H1 (cell line): ENCODE data around the gene FBLN2. TPM values are rescaled to one million over a fixed set of nuclear protein-coding genes. Genes with fewer than 3 reads are reported as not detected.

Experiments used
- CTCF ChIA-PET: fragments of 300-600 bp; sonication (Branson Sonifier 250); formaldehyde crosslinking; loops from one replicate; lab custom pipeline; 2021; ENCODE audit not compliant: partially characterized antibody; lab: Charles Lee
- POLR2A ChIA-PET: fragments of 300-600 bp; sonication (Branson Sonifier 250); formaldehyde crosslinking; loops from one replicate; lab custom pipeline; 2021; ENCODE audit warnings: inconsistent platforms; ENCODE audit not compliant: partially characterized antibody; lab: Charles Lee
- DNase-seq, 2 experiments: peaks; one replicate each; pipeline versions ENCODE4 v3.0.0 to v3.0.0-alpha.2; 2010 to 2022; ENCODE audit warnings: low spot score in 2 of 2, low read depth in 1 of 2, mixed read lengths in 1 of 2
- FAIRE-seq: peaks from 2 replicates; lab custom pipeline; 2011; peaks lifted over from hg19 to GRCh38; lab: Jason Lieb, UNC
- H2AFZ ChIP-seq: 2 replicates; pipeline ENCODE4 v1.8.1; 2012; ENCODE audit warnings: low read length, inconsistent platforms
- H2AK5ac ChIP-seq: 2 replicates; pipeline ENCODE4 v1.6.1; 2013; ENCODE audit warnings: low read depth, low read length
- H2BK120ac ChIP-seq: replicated peaks from 2 replicates; pipeline ENCODE3; 2013; ENCODE audit warnings: low read depth, low read length, inconsistent platforms
- H2BK12ac ChIP-seq: 2 replicates; pipeline ENCODE4 v1.6.1; 2013; ENCODE audit warnings: low read depth, low read length
- H2BK15ac ChIP-seq: 2 replicates; pipeline ENCODE4 v1.6.1; 2013; ENCODE audit warnings: low read length
- H2BK20ac ChIP-seq: 2 replicates; pipeline ENCODE4 v1.6.1; 2013; ENCODE audit warnings: low read length
- H2BK5ac ChIP-seq: 2 replicates; pipeline ENCODE4 v1.6.1; 2013; ENCODE audit warnings: low read depth, low read length
- H3K14ac ChIP-seq: 2 replicates; pipeline ENCODE4 v1.6.1; 2013; ENCODE audit warnings: inconsistent platforms; ENCODE audit not compliant: insufficient read length
- H3K18ac ChIP-seq: 2 replicates; pipeline ENCODE4 v1.6.1; 2013; ENCODE audit warnings: low read length; ENCODE audit errors: extremely low read depth
- H3K23ac ChIP-seq: 2 replicates; pipeline ENCODE4 v1.6.1; 2013; ENCODE audit warnings: inconsistent platforms; ENCODE audit not compliant: insufficient read length
- H3K23me2 ChIP-seq: 2 replicates; pipeline ENCODE4 v1.6.1; 2013; ENCODE audit warnings: low read depth, low read length
- H3K27ac ChIP-seq: 2 replicates; pipeline ENCODE4 v1.6.1; 2011; ENCODE audit warnings: low read depth, low read length, inconsistent platforms
- H3K27me3 ChIP-seq, 4 experiments: replicated peaks in 1 of 4; 1 replicate in 1 of 4; 2 replicates in 3 of 4; pipeline versions ENCODE4 v1.6.1 to v1.8.1; 2011 to 2013; ENCODE audit warnings: low read length in 3 of 4, mild to moderate bottlenecking in 3 of 4, inconsistent platforms in 2 of 4, mixed read lengths in 2 of 4, moderate library complexity in 1 of 4; ENCODE audit not compliant: control insufficient read depth in 3 of 4, insufficient read depth in 3 of 4; ENCODE audit errors: extremely low read depth in 1 of 4
- H3K36me3 ChIP-seq, 4 experiments: 2 replicates each; pipeline versions ENCODE4 v1.6.1 to v1.8.1; 2011 to 2013; ENCODE audit warnings: mild to moderate bottlenecking in 4 of 4, low read length in 3 of 4, moderate library complexity in 2 of 4, control low read depth in 1 of 4, inconsistent platforms in 1 of 4; ENCODE audit not compliant: insufficient read depth in 4 of 4, control insufficient read depth in 2 of 4
- H3K4ac ChIP-seq: replicated peaks from 2 replicates; pipeline ENCODE3; 2013; ENCODE audit warnings: low read length, low read depth, mixed read lengths, inconsistent platforms; ENCODE audit not compliant: insufficient read length
- H3K4me1 ChIP-seq, 4 experiments: replicated peaks in 1 of 4; 1 replicate in 1 of 4; 2 replicates in 3 of 4; pipeline versions ENCODE4 v1.6.1 to v1.8.1; 2011 to 2013; ENCODE audit warnings: low read length in 3 of 4, inconsistent platforms in 2 of 4, mixed read lengths in 1 of 4; ENCODE audit not compliant: insufficient read depth in 4 of 4, control insufficient read depth in 3 of 4
- H3K4me2 ChIP-seq, 2 experiments: 2 replicates each; pipeline versions ENCODE4 v1.6.1 to v1.8.1; 2011 to 2013; ENCODE audit warnings: low read depth in 2 of 2, low read length in 2 of 2, control low read depth in 1 of 2, inconsistent platforms in 1 of 2, mild to moderate bottlenecking in 1 of 2; ENCODE audit not compliant: insufficient read depth in 1 of 2
- H3K4me3 ChIP-seq, 4 experiments: fragments of 200-600, 300-600 bp in 1 of 4; sonication (generic), shearing (Covaris generic), sonication (Bioruptor Twin) in 1 of 4; 2 replicates each; pipeline versions ENCODE4 v1.5.1 to v1.8.1; 2011 to 2016; ENCODE audit warnings: low read length in 4 of 4, low read depth in 3 of 4, control low read depth in 2 of 4, inconsistent platforms in 2 of 4, mild to moderate bottlenecking in 2 of 4, mixed read lengths in 1 of 4, moderate library complexity in 1 of 4; ENCODE audit not compliant: insufficient read depth in 2 of 4; ENCODE audit errors: extremely low read depth in 1 of 4
- H3K56ac ChIP-seq: replicated peaks from 2 replicates; pipeline ENCODE3; 2013; ENCODE audit warnings: low read depth, mild to moderate bottlenecking, mixed read lengths, low read length, inconsistent platforms; ENCODE audit not compliant: insufficient read length
- H3K79me1 ChIP-seq: 2 replicates; pipeline ENCODE4 v1.6.1; 2013; ENCODE audit warnings: low read depth, low read length, control low read depth
- H3K79me2 ChIP-seq, 2 experiments: 2 replicates each; pipeline versions ENCODE4 v1.6.1 to v1.8.1; 2012 to 2013; ENCODE audit warnings: low read length in 2 of 2, mild to moderate bottlenecking in 2 of 2, inconsistent platforms in 1 of 2; ENCODE audit not compliant: insufficient read depth in 2 of 2, control insufficient read depth in 1 of 2
- H3K9ac ChIP-seq, 4 experiments: replicated peaks in 1 of 4; 1 replicate in 1 of 4; 2 replicates in 3 of 4; pipeline versions ENCODE4 v1.6.1 to v1.8.1; 2011 to 2013; ENCODE audit warnings: low read depth in 3 of 4, low read length in 3 of 4, control low read depth in 2 of 4, mild to moderate bottlenecking in 2 of 4, moderate library complexity in 2 of 4, inconsistent platforms in 1 of 4; ENCODE audit errors: extremely low read depth in 1 of 4
- H3K9me3 ChIP-seq, 2 experiments: 2 replicates each; pipeline versions ENCODE4 v1.6.1 to v1.8.1; 2012 to 2013; ENCODE audit warnings: mild to moderate bottlenecking in 2 of 2, moderate library complexity in 2 of 2, control low read depth in 1 of 2, inconsistent platforms in 1 of 2, low read depth in 1 of 2, low read length in 1 of 2, mixed read lengths in 1 of 2; ENCODE audit not compliant: insufficient read depth in 2 of 2
- H4K20me1 ChIP-seq, 2 experiments: replicated peaks in 1 of 2; 2 replicates each; pipeline versions ENCODE3 to v1.8.1; 2011 to 2013; ENCODE audit warnings: inconsistent platforms in 2 of 2, low read length in 2 of 2, mild to moderate bottlenecking in 1 of 2; ENCODE audit not compliant: insufficient read depth in 2 of 2, control insufficient read depth in 1 of 2
- H4K5ac ChIP-seq: 2 replicates; pipeline ENCODE4 v1.6.1; 2013; ENCODE audit warnings: low read length, low read depth, mixed read lengths, inconsistent platforms; ENCODE audit not compliant: insufficient read length
- H4K8ac ChIP-seq: 2 replicates; pipeline ENCODE4 v1.8.0; 2013; ENCODE audit warnings: mild to moderate bottlenecking, moderate library complexity, low read length, inconsistent platforms; ENCODE audit not compliant: insufficient read depth; ENCODE audit errors: extremely low read depth
- H4K91ac ChIP-seq: replicated peaks from 2 replicates; pipeline ENCODE3; 2013; ENCODE audit warnings: low read length, mixed read lengths, inconsistent platforms; ENCODE audit not compliant: insufficient read length
- CHD1 ChIP-seq: IDR thresholded peaks from 2 replicates; pipeline ENCODE4 v1.6.1; 2012; ENCODE audit warnings: low read depth, low read length, improper control_type of control experiment
- EGR1 ChIP-seq: IDR thresholded peaks from 2 replicates; pipeline ENCODE4 v1.6.1; 2011; ENCODE audit warnings: low read depth, low read length, borderline replicate concordance
- JUND ChIP-seq: IDR thresholded peaks from 2 replicates; pipeline ENCODE4 v1.6.1; 2011; ENCODE audit warnings: mild to moderate bottlenecking, improper control_type of control experiment, low read length
- KDM1A ChIP-seq: fragments of 200-600, 300-600 bp; sonication (generic); IDR thresholded peaks from 2 replicates; pipeline ENCODE4 v1.7.1; 2016; ENCODE audit warnings: mild to moderate bottlenecking, low read length, borderline replicate concordance
- NANOG ChIP-seq: IDR thresholded peaks from 2 replicates; pipeline ENCODE4 v1.6.1; 2011; ENCODE audit warnings: low read length, low read depth, mild to moderate bottlenecking, inconsistent platforms; ENCODE audit not compliant: insufficient read depth, poor library complexity, severe bottlenecking
- RAD21 ChIP-seq, 2 experiments: IDR thresholded peaks in 1 of 2; conservative IDR thresholded peaks in 1 of 2; 2 replicates each; pipeline ENCODE4 v1.6.1; 2011; ENCODE audit warnings: low read depth in 2 of 2, low read length in 2 of 2, improper control_type of control experiment in 1 of 2, inconsistent platforms in 1 of 2, mild to moderate bottlenecking in 1 of 2, moderate library complexity in 1 of 2
- RFX5 ChIP-seq: IDR thresholded peaks from 2 replicates; pipeline ENCODE4 v1.6.1; 2011; ENCODE audit warnings: low read depth, low read length, improper control_type of control experiment, borderline replicate concordance
- SP2 ChIP-seq: IDR thresholded peaks from 2 replicates; pipeline ENCODE4 v1.6.1; 2012; ENCODE audit warnings: mild to moderate bottlenecking, low read length, inconsistent platforms
- whole genome bisulfite sequencing, 2 experiments: shearing (Covaris generic) in 1 of 2; methylation state at CpG; one replicate each; pipeline versions ENCODE4 v1.1.6 to v1.1.7; 2013 to 2015; ENCODE audit warnings: low lambda C conversion rate in 2 of 2, mixed read lengths in 2 of 2, inconsistent platforms in 1 of 2, low coverage in 1 of 2, missing lambda C conversion rate in 1 of 2; ENCODE audit not compliant: insufficient replicate concordance in 2 of 2, insufficient coverage in 1 of 2, insufficient read length in 1 of 2; ENCODE audit errors: extremely low coverage in 1 of 2, missing lambda C conversion rate in 1 of 2; 5-methylcytosine and 5-hydroxymethylcytosine counted together
- polyA plus RNA-seq, 7 experiments: library from polyadenylated mRNA; depleted of rRNA in 3 of 7; stranded (reverse) in 5 of 7; unstranded in 2 of 7; fragments of >200 nt in 5 of 7; fragments of 200-250 nt in 2 of 7; gene quantifications; 1 replicate in 5 of 7; 2 replicates in 1 of 7; 4 replicates in 1 of 7; pipeline versions ENCODE4 v1.2.1 to v1.2.3, GENCODE V29; 2011 to 2013; ENCODE audit warnings: missing spikeins in 2 of 7, mixed read lengths in 2 of 7
- total RNA-seq: library from RNA; stranded (reverse); fragmentation: NEBNext Ultra II Directional; extraction: Animal tissue kit (Norgen Biotek cat#: 25700); gene quantifications from 2 replicates; pipeline ENCODE4 v1.2.1, GENCODE V29; 2021

Gene FBLN2
- total and polyA plus RNA-seq, 2 of the 8 experiments (the other 6 are each of a cell fraction or from before 2014, with no cell fraction given), result 17.4 to 24.2 TPM

- Histone ChIP-seq H3K36me3 (no peaks in the 10 kb centered on the region), H3K27ac (no peak overlapping the region), H2BK5ac (no peak overlapping the region), H3K27me3 (no peaks in the 10 kb centered on the region), H3K9ac (no peak overlapping the region), H3K79me2 (no peaks in the 10 kb centered on the region), H3K4ac (no peak overlapping the region), H4K5ac (no peak overlapping the region), H3K79me1 (no peaks in the 10 kb centered on the region), H3K4me1 (no peaks in the 10 kb centered on the region; a peak in 1 of 7 replicates), H3K23me2 (no peaks in the 10 kb centered on the region), H2BK20ac (no peak overlapping the region), H3K14ac (no peak overlapping the region), H2AFZ (no peak overlapping the region), H3K56ac (no peak overlapping the region), H2BK12ac (no peak overlapping the region), H2BK120ac (no peak overlapping the region), H4K20me1 (peaks cover 0 to 2% of the 10 kb centered on the region in 2 experiments), H4K8ac (no peak overlapping the region; the same call in 1 of the 2 replicates), H3K9me3 (no peaks in the 10 kb centered on the region), H3K4me3 (no peak overlapping the region), H2AK5ac (no peak overlapping the region), H3K18ac (no peak overlapping the region), H3K4me2 (no peak overlapping the region), H4K91ac (no peak overlapping the region), H3K23ac (no peak overlapping the region), H2BK15ac (no peak overlapping the region)
- CTCF ChIA-PET, result interaction anchor here (0.7 to 12.6 kb wide), 9 partner anchors 13 to 139 kb away, joined by 3 to 165 read pairs (median 4); no protein-coding TSS in a partner anchor
- FAIRE-seq, result no peak
- 87% methylated on average over 9 of the region's 10 CpGs; no CpG with 5 or more reads in 1 of the 2 experiments for WGBS, 2 experiments
- DNase-seq, result no peak
- POLR2A ChIA-PET, result no interaction called here
- TF ChIP-seq NANOG (no peak), RFX5 (no peak), EGR1 (no peak), RAD21 (IDR thresholded peaks at IDR 0.05 in 1 of 2, conservative IDR thresholded peaks at IDR 0.05 in 1 of 2; ENCODE audit: low read depth in 2 of 2, low read length in 2 of 2) (no peak), CHD1 (no peak), KDM1A (no peak), SP2 (no peak), JUND (no peak)
Observed at GRCh38 chr3:13634615-13635014, 85.7 kb downstream of the FBLN2 start.
